Mucosa of descending colon (tissue), 3 donors: Measurements from ENCODE around the gene NOC4L. TPM values are rescaled to one million over a fixed set of nuclear protein-coding genes. Genes with fewer than 3 reads are reported as not detected.

ENCODE experiments used
- ATAC-seq: fragments of 200-7000 bp; cut with Tn5 transposase; one replicate; pipeline ENCODE4 v1.9.1; 2020; ENCODE audit warnings: mild to moderate bottlenecking, moderate library complexity
- DNase-seq, 3 donors: peaks; one replicate each; pipeline ENCODE4 v3.0.0-alpha.2; 2020
- H3K36me3 ChIP-seq: fragments of 200-600 bp; one replicate; pipeline ENCODE4 v1.8.0; 2021; ENCODE audit warnings: low read depth, mild to moderate bottlenecking
- H3K4me1 ChIP-seq: fragments of 200-600 bp; one replicate; pipeline ENCODE4 v1.8.0; 2021; ENCODE audit warnings: low read depth, mild to moderate bottlenecking
- H3K4me3 ChIP-seq: fragments of 200-600 bp; one replicate; pipeline ENCODE4 v1.8.0; 2021; ENCODE audit warnings: mild to moderate bottlenecking
- H3K9me3 ChIP-seq: fragments of 200-600 bp; one replicate; pipeline ENCODE4 v1.8.0; 2021; ENCODE audit warnings: mild to moderate bottlenecking
- CTCF ChIP-seq: fragments of 200-600 bp; IDR thresholded peaks from one replicate; pipeline ENCODE4 v1.8.0; 2022; ENCODE audit warnings: antibody characterized with exemption, mild to moderate bottlenecking
- intact Hi-C, 2 donors: fragments of 100-400 bp; cut with DNase I in 1 of 2; cut with micrococcal nuclease in 1 of 2; formaldehyde crosslinking; loops; one replicate each; pipeline versions ENCODE4 v1.11.0 to v1.11.1; 2022; cut with DNase I, micrococcal nuclease
- total RNA-seq, 3 donors: library from RNA; stranded (reverse); fragmentation: NEBNext Ultra II Directional in 2 of 3; extraction: Animal tissue kit (Norgen Biotek cat#: 25700) in 2 of 3; gene quantifications; one replicate each; pipeline versions ENCODE4 v1.2.1 to v1.2.4, GENCODE V29; 2021 to 2023
- donor health status: DM: no; HTN: no; CAD: no; lungs with moderate emphysema.
- donor health status: DM: no; HTN: no; CAD: no.
- donor health status: DM: no; HTN: yes; CAD: no.

NOC4L gene
- total RNA-seq, 3 donors from 2014 or later, result 12.9 to 17.5 (median 13.3) TPM

GRCh38 chr12:132188916-132189325, 44.7 kb downstream of the NOC4L start:
- ATAC-seq (no peak), DNase-seq (no peak)
- Histone ChIP-seq H3K4me3 (no peak overlapping the region), H3K4me1 (peaks cover 9% of the 10 kb centered on the region), H3K36me3 (no peaks in the 10 kb centered on the region), H3K9me3 (peaks cover 6% of the 10 kb centered on the region)
- TF ChIP-seq CTCF, result no peak
- intact Hi-C loops, result no loop called here

- intact Hi-C loops, result no loop called here
- Histone ChIP-seq H3K36me3 (no peaks in the 10 kb centered on the region), H3K9me3 (peaks cover 11% of the 10 kb centered on the region), H3K4me3 (no peak overlapping the region), H3K4me1 (peaks cover 9% of the 10 kb centered on the region)
- DNase-seq, result peak; percentile 90 to 97 (median 94)
- ATAC-seq, result peak; percentile 96
- TF ChIP-seq CTCF, result no peak
These were observed 45.2 kb downstream of the NOC4L start for GRCh38 chr12:132189378-132190011.

GRCh38 chr12:132190012-132190755, 45.9 kb downstream of the NOC4L start:
- intact Hi-C loops, result no loop called here
- no peak for TF ChIP-seq CTCF
- peak in 2 of 3 donors; percentile 29 to 37 for DNase-seq
- peak; percentile 26 for ATAC-seq
- Histone ChIP-seq H3K4me3 (no peak overlapping the region), H3K36me3 (no peaks in the 10 kb centered on the region), H3K4me1 (peaks cover 9% of the 10 kb centered on the region), H3K9me3 (peaks cover 11% of the 10 kb centered on the region)

GRCh38 chr12:132190834-132191500, 46.7 kb downstream of the NOC4L start:
- Histone ChIP-seq H3K4me3 (no peak overlapping the region), H3K36me3 (no peaks in the 10 kb centered on the region), H3K9me3 (peaks cover 11% of the 10 kb centered on the region), H3K4me1 (peaks cover 9% of the 10 kb centered on the region)
- no peak for TF ChIP-seq CTCF
- intact Hi-C loops, result no loop called here
- ATAC-seq (no peak), DNase-seq (no peak)

GRCh38 chr12:132191715-132192553, 47.7 kb downstream of the NOC4L start:
- no peaks in the 10 kb centered on the region for H3K36me3 ChIP-seq
- ATAC-seq (no peak), DNase-seq (no peak)
- TF ChIP-seq CTCF, result no peak
- intact Hi-C loops, result no loop called here
- peaks cover 11% of the 10 kb centered on the region for H3K9me3 ChIP-seq
- no peak overlapping the region for H3K4me3 ChIP-seq
- H3K4me1 ChIP-seq, result peaks cover 9% of the 10 kb centered on the region
